RKO (cell line): Measurements from ENCODE around the gene NSF.

ENCODE experiments used
- DNase-seq: peaks from one replicate; pipeline ENCODE4 v3.0.0-alpha.2; 2016; ENCODE audit warnings: low spot score

Gene NSF

DNA sequence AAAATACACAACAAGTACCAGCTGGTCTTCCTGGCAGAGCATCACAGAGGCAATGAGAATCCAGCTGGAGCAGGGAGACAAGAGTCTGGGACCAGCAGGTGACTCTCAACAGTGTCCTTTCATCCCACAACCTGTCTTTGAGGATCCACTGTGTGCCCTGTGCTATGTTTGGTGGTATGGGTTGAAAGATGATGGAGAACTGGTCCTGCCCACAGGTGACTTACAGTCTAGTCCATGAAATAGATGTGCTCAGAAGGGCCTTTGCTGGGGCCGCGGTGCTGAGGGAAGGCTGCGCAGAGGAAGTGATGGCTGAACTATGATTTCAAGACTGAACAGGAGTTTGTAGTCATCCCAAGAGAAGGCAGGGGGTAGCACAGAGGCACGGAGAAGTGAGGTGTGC lies 210.1 kb downstream of the NSF start:
- no peak for DNase-seq

DNA sequence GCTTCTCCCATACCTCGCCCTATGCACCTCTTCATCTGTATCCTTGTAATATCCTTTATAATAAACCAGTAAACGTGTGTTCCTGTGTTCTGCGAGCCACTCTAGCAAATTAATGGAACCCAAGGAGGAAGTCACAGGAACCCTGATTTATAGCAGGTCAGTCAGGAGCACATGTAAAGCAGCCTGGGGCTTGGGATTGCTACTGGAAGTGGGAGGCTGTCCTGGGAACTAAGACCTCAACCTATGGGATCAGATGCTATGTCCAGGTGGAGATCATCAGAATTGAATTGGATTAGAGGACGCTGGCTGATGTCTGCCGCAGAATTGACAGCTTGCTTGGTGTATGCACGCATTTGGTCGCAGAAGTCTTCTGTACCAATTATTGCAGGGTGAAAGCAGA lies 212.3 kb downstream of the NSF start:
- DNase-seq = no peak

- no peak for DNase-seq
Observed at GRCh38 chr17:46803544-46803943, 213.1 kb downstream of the NSF start.

GRCh38 chr17:46805771-46806170 lies 215.3 kb downstream of the NSF start:
- DNase-seq = no peak
